ENCODE results near the gene TBC1D8.
"Not testable (repeated sequence)": the region's sequence is repeated elsewhere in the genome, so short reads cannot be mapped to it uniquely, and the experiment has no call there.

The TBC1D8 gene

DNA sequence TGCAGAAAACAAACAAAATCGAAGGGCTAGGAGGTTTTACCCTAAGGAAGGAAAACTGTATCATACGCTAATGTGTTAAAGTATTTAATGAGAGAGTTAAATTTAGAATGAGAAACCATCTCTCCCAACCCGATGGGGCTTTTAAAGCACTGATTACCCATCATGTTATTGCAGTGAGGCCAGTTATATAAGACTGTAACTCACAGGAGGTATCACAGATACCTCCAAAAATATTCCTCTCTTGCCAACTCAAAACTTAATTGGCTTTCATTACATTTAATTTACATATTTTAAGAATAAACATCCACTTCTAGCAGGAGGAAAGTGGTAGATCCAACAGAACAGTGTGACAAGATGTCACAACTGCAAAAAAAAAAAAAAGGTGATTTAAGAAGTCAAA is 92.8 kb downstream of the TBC1D8 start:
- DNase-seq = no peak

DNA sequence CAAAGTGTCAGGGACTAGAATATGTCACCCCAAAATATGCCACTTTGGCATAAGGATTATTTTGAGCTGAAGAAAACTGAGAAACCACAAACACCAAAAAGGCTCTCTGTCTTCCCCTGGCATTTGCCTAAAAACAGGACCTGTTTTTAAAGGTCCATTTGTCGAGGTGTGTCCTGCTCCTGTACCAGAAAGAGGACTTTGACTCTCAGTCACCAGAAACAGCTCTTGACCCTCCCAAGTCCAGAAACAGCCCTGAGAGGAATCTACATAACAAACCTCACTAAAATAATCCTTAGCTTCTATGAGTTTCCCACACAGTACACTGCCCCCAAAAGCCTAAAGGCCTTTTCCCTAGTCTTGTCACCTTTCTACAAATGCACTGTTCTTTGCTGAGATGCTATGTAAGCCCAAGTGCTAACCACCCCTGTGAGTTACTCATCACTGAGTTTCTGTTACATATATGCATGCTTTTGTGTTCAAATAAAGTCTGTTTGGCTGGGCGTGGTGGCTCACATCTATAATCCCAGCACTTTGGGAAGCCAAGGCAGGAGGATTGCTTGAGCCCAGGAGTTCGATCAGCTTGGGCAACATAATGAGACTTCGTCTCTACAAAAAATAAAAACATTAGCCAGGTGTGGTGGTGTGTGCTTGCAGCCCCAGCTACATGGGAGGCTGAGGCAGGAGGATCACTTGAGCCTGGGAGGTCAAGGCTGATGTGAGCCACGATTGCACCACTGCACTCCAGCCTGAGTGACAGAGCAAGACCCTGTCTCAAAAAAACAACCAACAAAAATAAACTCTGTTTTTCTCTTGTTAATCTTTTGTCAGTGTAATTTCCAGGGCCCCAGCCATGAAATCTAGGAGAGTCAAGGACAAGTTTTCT is 93.9 kb downstream of the TBC1D8 start:
- DNase-seq = no peak

DNA sequence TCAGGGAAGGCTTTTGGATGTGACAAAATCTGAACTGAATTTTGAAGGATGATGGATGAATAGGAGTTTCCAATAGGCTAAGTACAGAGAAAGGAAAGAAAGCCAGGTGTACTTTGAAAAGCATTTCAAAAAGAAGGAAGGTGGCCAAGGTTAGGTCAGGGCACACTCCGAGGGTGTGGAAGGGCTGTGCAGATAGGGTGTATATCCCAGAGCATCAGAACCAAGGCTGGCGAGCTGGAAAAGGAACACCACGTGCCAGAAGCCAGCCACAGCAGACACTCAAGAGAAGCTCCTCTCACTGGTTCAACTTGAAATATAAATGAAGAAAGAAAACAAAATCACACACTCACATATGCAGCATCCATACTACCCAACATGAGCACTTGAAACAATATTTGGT is 98.1 kb downstream of the TBC1D8 start:
- DNase-seq = no peak

DNA sequence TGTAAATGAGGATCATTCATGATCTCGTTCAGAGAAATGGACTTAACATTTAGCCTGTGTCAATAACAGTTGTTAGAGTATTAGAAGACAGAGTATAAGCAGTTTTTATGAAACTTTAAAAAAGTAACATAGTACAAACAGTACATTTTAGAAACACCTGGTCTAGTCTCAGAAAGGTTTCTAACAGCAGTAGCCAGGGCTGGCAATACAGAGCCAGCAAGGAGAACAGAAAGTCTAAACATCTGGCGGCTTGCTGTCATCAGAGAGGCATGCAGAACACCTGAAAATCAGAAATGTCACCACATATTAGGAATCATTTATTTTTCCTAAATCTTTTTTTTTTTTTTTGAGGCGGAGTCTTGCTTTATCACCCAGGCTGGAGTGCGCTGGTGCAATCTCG is 99.0 kb downstream of the TBC1D8 start:
- no peak for DNase-seq

DNA sequence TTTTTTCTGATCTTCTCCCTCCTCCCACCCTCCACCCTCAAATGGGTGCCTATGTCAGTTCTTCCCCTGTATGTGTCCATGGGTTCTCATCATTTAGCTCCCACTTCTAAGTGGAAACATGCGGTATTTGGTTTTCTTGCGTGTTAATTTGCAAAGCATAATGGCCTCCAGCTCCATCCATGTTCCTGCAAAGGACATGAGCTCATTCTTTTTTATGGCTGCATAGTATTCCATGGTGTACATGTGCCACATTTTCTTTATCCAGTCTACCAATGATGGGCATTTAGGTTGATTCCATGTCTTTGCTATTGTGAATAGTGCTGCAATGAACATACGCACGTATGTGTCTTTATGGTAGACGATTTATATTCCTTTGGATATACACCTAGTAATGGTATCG is 100.3 kb downstream of the TBC1D8 start:
- not testable (repeated sequence) for DNase-seq

DNA sequence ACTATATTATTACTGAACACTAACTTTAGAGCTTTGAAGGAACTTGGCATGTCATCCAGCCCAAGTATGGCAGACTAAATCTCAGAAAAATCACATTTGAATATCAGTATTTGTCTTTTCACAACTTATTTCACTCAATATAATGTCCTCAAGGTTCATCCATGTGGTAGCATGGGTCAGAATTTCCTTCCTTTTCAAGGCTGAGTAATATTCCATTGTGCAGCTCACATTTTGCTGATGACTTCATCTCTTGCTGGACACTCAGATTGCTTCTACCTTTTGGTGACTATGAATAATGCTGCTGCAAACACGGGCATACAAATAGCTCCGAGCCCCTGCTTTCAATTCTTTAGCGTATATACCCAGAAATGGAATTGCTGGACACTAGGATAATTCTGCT is 102.4 kb downstream of the TBC1D8 start:
- no peak for DNase-seq

DNA sequence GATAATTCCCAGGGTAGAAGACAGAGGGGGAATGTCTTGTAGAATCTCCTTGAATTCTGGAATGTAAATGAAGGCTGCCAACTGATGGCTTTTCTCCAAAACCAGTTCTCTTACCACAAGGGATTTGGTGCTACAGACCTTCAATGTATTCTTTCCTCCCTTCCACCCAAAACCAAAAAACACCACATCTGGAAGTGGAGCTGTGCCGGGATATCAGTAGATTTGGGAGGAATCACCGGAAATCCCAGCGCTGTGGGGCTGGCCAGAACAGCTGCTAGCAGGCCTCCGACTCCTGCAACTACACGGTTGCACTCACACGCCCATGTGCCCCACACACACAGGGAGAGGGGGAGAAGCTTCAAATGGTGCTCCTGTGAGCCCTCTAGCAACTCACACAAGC is 103.4 kb downstream of the TBC1D8 start:
- DNase-seq = no peak

DNA sequence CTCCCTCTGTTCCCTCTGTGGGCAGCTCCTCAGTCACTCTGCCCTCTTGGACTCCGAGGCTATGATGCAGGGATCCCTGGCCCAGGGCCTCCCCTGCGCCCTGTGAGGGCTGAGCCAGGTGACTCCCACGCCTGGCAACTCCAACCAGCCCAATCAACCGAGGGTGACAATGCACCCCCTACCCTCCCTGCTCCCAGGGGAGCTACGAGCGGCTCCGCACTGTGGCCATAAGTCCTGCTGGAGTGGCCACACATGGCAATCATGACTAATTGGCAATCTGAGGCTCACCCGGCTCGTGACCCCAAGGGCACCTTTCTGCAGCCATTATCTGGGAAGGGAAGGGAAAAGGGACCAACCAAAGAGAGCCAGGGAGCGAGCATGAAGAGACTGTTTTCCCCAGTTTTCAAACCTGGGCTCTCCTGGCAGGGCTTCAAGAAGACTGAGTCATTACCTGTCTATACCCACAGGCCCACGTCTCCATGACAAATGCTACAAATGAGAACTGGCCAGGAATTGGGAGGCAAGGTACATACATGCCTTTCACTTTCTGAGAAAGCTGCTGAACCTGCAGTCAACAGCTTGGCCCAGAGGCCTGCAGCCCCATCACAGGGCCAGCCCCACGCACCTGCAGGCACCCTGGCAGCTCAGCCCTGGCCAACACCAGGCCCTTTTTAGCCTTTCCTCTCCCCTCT is 104.0 kb downstream of the TBC1D8 start:
- no peak for DNase-seq

DNA sequence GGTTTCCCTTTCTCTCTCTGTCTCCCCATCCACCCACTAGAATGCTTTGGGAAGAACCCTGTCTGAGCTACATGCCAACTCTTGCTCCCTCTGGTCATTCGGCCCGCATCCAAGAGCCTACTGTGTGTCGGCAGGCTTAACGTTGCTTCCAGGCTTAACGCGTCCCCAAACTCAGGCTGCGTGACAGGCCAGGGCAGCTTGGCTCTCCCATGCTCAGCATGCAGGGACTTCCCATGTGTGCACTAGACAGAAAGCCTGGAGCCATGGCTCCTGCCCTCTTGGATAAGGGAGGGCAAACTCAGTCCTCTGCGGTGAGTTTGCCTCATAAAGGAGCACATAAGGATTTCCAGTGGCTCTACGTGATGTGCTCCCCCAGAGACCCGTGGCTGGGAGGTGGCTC is 105.9 kb downstream of the TBC1D8 start:
- DNase-seq = no peak

DNA sequence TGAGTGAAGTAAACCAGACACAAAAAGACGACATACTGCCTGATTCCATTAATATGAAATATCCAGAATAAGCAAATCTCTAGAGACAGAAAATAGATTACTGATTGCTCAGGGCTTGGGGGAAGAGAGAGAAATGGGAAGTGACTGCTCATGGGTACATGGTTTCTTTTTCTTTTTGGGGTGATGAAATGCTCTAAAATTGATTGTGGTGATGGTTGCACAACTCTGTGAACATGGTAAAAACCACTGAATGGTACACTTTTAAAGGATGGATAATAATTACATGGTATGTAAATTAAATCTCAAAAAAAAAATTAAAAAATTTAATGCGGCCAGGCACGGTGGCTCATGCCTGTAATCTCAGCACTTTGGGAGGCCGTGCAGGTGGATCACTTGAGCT is 109.8 kb downstream of the TBC1D8 start:
- DNase-seq = no peak

DNA sequence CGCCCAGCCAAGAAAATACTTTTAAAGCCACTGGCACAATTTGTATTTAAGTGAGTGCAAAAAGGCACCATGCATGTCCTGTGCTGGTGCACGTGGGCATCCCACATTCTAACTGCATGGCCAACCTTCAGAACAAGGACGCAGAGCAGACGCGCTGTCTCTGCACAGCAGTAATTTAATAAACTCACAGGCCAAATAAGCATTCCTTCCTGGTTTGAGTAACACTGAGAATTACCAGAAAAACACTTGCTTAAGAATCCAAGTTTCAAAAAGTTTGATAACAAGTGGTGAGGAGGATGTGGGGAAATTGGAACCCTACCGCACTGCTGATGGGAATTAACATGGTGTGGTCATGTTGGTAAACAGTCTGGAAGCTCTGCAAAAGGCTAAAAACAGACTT is 110.4 kb downstream of the TBC1D8 start:
- no peak for DNase-seq

DNA sequence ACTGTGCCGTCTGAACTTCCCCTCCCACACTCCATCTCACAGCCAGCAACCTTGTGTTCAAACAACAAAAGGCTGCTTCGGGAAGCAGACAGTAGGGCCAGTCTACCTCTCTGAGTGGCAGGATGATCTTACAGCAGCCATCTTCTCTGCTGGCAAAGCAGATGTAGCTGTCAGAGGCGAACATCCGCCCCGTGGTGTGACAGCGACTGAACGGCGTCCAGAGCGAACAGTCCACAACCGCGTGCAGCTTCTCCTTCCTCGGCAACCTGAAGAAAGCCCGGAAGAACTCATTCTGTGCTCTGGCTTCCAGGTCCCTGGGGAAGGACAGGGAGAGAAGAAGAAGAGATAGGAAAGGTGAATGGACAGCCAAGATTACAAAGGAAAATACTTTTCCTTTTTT is 111.1 kb downstream of the TBC1D8 start:
- no peak for DNase-seq

DNA sequence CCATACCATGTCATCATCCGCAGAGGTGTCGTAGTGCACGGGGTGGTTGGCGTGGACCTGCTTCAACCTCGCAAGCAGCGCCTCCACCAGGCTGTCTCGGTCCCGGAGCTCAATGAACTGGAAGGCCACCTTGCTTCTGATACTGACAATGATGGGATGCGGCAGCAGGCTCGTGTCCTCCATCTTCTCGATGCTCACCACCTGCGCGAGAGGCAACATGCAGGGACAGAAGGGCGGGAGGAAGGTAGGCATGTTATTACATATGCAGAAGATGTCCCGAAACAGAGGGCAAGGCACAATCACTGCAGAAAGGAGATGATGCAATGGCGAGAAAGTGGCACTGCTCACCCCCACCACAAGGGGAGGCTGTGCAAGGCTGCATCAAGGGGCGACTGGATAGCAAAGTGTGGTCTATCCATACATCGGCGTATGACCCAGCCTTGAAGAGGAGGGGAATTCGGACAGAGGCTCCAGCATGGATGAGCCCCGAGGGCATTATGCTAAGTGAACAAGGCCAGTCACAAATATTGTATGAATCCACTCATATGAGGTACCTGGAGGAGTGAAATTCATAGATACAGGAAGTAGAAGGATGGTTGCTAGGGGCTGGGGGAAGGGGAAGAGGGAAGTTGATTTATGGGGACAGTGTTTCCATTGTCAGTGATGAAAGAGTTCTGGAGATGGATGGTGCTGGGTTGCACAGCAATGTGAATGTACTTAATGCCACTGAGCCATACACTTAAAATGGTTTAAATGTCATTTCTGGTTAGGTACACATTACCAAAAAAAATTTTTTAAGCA is 112.5 kb downstream of the TBC1D8 start:
- DNase-seq = no peak

DNA sequence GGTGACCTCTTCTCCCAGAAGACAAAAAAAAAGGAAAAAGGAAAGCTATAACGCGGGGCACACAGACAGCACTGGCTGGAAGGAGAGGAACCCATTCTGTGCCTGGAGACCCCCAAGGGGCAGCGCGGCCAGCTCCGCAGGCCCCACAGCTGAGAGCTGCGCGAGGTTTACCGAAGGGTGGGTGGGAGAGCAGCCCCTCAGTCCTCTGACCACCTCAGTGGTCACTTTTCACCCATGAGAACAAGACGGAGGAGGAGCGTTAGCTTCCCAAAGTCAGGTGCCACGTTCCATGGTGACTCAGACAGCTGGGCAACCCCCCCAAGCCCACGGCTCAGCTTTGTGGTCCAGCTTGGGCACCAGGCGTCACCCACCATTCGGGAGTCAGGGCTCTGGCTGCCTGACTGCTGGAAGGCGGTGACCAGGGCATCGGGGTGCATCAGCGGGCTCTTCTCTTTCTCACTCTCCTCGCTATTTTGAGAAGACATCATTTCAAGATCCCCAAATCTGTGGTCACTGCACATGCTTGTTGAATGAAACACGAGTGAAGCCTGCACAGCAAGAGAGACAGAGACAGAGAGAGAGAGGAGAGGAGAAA is 113.9 kb downstream of the TBC1D8 start:
- DNase-seq = no peak

DNA sequence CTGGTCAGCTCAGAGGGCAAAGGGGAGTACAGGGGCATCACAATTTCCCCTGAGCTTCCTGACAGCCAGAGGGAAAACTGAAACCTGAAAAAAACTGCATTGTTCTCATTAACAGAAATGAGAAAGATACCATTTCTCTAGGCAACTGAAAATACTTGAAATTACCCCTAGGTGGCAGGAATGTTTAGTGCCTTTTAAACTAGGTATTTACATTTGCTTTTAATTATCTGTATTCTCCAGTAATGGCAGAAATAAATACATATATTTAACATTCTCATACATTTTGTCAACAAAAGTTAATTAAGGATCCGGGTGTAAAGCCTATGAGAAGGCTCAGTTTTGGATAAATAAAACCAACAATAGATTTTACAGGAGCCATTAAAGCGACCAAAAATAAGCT is 114.6 kb downstream of the TBC1D8 start:
- no peak for DNase-seq

DNA sequence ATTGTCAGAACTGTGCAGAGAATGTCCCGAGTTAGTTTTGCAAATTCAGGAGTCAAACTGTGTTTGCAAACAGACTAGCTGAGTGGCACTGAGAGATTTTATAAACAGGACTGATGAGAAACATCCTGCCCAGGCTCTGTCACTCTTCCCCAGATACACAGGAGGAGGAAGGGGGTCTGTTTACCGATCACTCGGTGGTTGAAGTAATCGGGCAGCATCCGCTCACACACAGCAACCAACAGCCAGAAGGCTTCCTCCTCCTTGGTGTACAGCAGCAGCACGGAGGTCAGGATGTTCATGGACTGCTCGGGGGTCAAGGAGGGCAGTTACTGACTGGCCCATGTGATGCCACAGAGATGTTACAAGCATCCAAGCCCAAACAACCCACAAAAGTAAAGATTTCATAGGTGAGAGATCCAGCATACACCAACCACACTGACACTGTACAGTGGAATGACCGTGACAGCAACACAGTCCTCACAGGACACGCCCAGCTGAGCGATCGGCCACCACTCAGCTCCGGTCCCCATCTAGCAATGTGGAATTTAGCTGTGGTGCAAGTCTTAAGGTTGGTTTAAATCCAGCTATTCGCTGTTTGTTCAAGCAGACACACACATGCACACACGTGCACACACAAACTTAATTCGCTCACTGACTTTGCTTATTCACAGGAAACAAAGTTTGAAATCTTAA is 119.0 kb downstream of the TBC1D8 start:
- DNase-seq = no peak

DNA sequence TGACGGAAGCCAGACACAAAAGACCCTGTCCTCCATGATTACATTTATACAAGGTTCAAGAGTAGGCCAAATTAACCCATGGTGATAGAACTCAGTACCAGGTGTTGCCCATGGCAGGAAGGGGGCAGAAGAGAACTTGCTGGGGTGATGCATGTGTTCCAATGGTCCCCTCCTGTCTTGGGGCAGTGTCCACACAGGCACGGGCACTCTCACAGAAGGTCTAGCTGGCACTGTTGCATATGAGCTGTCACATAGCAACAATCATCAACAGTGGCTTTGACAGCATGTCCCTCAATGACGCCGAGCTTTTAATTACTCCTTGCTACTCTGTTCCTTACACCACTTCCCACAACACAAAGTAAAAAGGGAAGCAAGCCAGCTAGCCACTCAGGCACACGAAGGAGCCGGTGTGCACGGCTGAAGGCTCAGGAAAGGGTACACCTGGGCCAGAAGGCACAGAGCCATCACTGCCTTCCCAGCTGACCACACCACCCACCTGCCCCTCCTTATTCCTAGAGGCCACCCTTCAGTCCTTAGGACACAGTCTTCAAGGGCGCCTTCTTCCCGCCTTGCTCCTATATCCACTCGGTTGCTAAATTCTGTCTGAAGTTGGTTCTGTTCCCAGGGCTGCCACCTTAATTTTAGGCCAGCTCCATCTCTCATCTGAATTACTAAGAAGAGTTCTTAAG is 120.2 kb downstream of the TBC1D8 start:
- no peak for DNase-seq

DNA sequence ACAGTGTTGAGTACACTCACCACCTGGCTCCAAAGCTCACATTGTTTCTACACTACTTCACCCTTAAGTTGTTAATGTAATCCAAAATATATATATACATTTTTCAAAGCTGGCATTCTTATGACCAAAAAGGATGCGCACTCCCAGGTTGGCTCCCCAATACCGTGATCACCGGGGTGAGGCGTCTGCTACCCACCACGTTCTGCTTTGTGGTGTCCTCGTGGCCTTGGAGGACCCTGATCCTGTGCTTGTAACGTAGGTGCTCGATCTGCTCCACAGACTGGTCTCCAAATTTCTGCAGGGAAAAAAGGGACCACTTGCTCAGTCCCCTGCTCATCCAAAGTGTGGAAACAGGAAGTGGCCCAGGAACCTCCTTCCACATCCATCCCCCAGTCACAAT is 123.3 kb downstream of the TBC1D8 start:
- DNase-seq = no peak

DNA sequence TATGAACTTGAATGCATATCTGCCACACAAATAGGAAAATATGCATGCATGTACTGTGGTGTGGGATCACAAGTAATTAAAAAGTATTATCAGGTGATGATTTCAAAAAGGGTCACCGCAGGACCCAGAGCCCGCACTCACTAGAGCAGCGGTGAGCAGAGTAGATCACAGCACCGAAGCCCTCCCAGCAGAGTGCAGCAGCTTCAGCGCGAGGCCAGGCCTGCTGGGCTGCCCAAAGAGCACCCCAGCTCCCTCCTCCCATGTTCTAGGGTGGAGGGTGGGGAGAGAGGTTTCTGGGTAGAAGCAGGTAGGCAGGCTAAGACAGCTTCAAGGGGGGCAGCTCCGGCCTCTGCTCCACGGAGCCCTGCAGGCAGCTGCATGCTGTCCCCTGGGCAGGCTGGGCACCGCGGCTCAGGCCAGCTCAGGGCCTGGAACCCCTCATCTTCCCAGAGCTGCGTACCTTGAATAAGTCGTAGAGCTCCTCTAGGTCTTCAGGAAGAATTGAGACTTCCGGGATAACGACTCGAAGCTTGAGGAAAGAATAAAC is 124.2 kb downstream of the TBC1D8 start:
- no peak for DNase-seq

DNA sequence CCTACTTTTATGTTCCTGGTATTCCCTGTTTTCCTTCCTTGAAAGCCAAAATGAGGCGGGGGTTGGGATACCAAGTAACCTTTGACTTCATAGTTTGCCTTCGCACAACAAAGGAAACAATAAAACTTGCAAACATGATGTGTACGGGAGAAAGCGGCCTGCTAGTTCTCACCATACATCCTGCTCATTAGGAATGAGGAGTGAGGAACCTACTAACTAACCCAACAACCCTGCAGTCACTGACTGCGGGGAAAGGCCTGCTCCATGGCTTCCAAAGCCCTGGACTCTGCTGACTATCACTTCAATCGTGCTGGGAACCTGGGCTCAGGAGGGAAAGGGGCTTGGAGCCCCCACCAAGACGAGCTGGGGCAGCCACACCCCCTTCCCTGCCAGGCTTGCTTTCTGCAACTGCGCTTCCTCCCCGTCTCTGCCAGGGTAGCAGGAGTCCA is 124.9 kb downstream of the TBC1D8 start:
- DNase-seq = no peak

DNA sequence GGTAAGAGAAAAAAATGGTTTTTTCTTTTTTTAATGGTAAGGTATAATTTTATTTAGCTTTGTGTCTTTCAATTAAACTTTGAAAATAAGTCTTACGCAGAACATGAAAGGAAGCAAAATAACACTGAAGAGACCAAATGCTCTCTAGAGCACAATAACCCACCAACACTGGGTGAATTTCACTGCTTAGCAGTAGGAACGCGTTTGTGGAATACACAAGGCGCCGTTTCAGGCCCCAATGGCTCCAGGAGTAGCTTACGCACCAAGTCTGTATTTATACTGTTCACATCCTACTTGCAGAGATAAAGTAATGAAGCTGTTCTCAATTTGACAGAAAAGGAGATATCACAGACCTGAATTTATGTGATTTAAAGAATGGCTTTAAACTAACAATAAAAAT is 125.6 kb downstream of the TBC1D8 start:
- DNase-seq = no peak

All from KG1 (cell line).